H9 (cell line): ENCODE results near the gene DBNL. TPM values are rescaled to one million over a fixed set of nuclear protein-coding genes. Genes with fewer than 3 reads are reported as not detected.

Experiments used
- DNase-seq: peaks from one replicate; pipeline ENCODE4 v3.0.0-alpha.2; 2017
- H2AFZ ChIP-seq: one replicate; pipeline ENCODE4 v1.6.1; 2013; ENCODE audit warnings: mild to moderate bottlenecking, low read length, control low read depth, moderate library complexity
- H2AK5ac ChIP-seq: 2 replicates; pipeline ENCODE4 v1.6.1; 2013; ENCODE audit warnings: low read length, control low read depth, mixed read lengths; ENCODE audit not compliant: insufficient read length
- H2BK120ac ChIP-seq: one replicate; pipeline ENCODE4 v1.6.1; 2013; ENCODE audit warnings: low read depth, mild to moderate bottlenecking, low read length, control low read depth, inconsistent platforms; ENCODE audit not compliant: poor library complexity, severe bottlenecking
- H2BK12ac ChIP-seq: 2 replicates; pipeline ENCODE4 v1.6.1; 2013; ENCODE audit warnings: low read length, control low read depth, mixed read lengths, low read depth; ENCODE audit not compliant: insufficient read length
- H2BK15ac ChIP-seq: 2 replicates; pipeline ENCODE4 v1.6.1; 2013; ENCODE audit warnings: low read depth, low read length, control low read depth
- H2BK20ac ChIP-seq: one replicate; pipeline ENCODE4 v1.6.1; 2013; ENCODE audit warnings: low read depth, mild to moderate bottlenecking, low read length, control low read depth, inconsistent platforms; ENCODE audit not compliant: poor library complexity, severe bottlenecking
- H2BK5ac ChIP-seq: 2 replicates; pipeline ENCODE4 v1.6.1; 2013; ENCODE audit warnings: low read length, control low read depth, mixed read lengths; ENCODE audit not compliant: insufficient read length
- H3K14ac ChIP-seq: 2 replicates; pipeline ENCODE4 v1.6.1; 2013; ENCODE audit warnings: low read length, control low read depth; ENCODE audit not compliant: insufficient read depth
- H3K18ac ChIP-seq: 2 replicates; pipeline ENCODE4 v1.6.1; 2013; ENCODE audit warnings: low read depth, mild to moderate bottlenecking, mixed read lengths, low read length, control low read depth; ENCODE audit not compliant: insufficient read length
- H3K23ac ChIP-seq: 2 replicates; pipeline ENCODE4 v1.6.1; 2013; ENCODE audit warnings: low read length, control low read depth, mixed read lengths, low read depth; ENCODE audit not compliant: insufficient read length
- H3K23me2 ChIP-seq: 2 replicates; pipeline ENCODE4 v1.6.1; 2013; ENCODE audit warnings: low read depth, mild to moderate bottlenecking, mixed read lengths, low read length, control low read depth; ENCODE audit not compliant: insufficient read length, poor library complexity, severe bottlenecking
- H3K27ac ChIP-seq: 2 replicates; pipeline ENCODE4 v1.5.1; 2013; ENCODE audit warnings: low read length, control low read depth, mixed read lengths, low read depth; ENCODE audit not compliant: insufficient read length
- H3K27me3 ChIP-seq: 2 replicates; pipeline ENCODE4 v1.6.1; 2013; ENCODE audit warnings: low read length, control low read depth, inconsistent platforms; ENCODE audit not compliant: insufficient read depth
- H3K4ac ChIP-seq: 2 replicates; pipeline ENCODE4 v1.6.1; 2013; ENCODE audit warnings: low read depth, mild to moderate bottlenecking, control low read depth, inconsistent platforms, low read length, moderate library complexity
- H3K4me1 ChIP-seq: 2 replicates; pipeline ENCODE4 v1.6.1; 2013; ENCODE audit warnings: low read length, control low read depth, inconsistent platforms; ENCODE audit not compliant: insufficient read depth
- H3K4me2 ChIP-seq: 2 replicates; pipeline ENCODE4 v1.6.1; 2013; ENCODE audit warnings: low read length, control low read depth, mixed read lengths; ENCODE audit not compliant: insufficient read length, insufficient read depth
- H3K56ac ChIP-seq: 2 replicates; pipeline ENCODE4 v1.6.1; 2013; ENCODE audit warnings: low read depth, mild to moderate bottlenecking, mixed read lengths, low read length, control low read depth; ENCODE audit not compliant: insufficient read length
- H3K79me1 ChIP-seq: 2 replicates; pipeline ENCODE4 v1.6.1; 2013; ENCODE audit warnings: low read depth, mild to moderate bottlenecking, moderate library complexity, low read length, control low read depth, inconsistent platforms; ENCODE audit not compliant: insufficient read depth, poor library complexity, severe bottlenecking
- H3K79me2 ChIP-seq: 2 replicates; pipeline ENCODE4 v1.6.1; 2013; ENCODE audit warnings: low read length, control low read depth, inconsistent platforms; ENCODE audit not compliant: insufficient read depth
- H3K9ac ChIP-seq: 2 replicates; pipeline ENCODE4 v1.6.1; 2013; ENCODE audit warnings: low read length, control low read depth, mixed read lengths; ENCODE audit not compliant: insufficient read length; ENCODE audit errors: extremely low read depth
- H3K9me3 ChIP-seq: one replicate; pipeline ENCODE4 v1.6.1; 2013; ENCODE audit warnings: low read depth, low read length, inconsistent platforms; ENCODE audit not compliant: control insufficient read depth
- H3T11ph ChIP-seq: one replicate; pipeline ENCODE4 v1.6.1; 2013; ENCODE audit warnings: mild to moderate bottlenecking, low read length, control low read depth, inconsistent platforms
- H4K20me1 ChIP-seq: one replicate; pipeline ENCODE4 v1.6.1; 2013; ENCODE audit not compliant: control insufficient read depth, insufficient read length, insufficient read depth
- H4K5ac ChIP-seq: 2 replicates; pipeline ENCODE4 v1.6.1; 2013; ENCODE audit warnings: low read depth, mild to moderate bottlenecking, mixed read lengths, low read length, control low read depth; ENCODE audit not compliant: insufficient read length
- H4K8ac ChIP-seq: replicated peaks from 2 replicates; pipeline ENCODE4 v1.6.1; 2013; ENCODE audit warnings: low read length, control low read depth, mixed read lengths, low read depth; ENCODE audit not compliant: insufficient read length
- H4K91ac ChIP-seq: 2 replicates; pipeline ENCODE4 v1.6.1; 2013; ENCODE audit warnings: low read depth, mild to moderate bottlenecking, moderate library complexity, mixed read lengths, low read length, control low read depth; ENCODE audit not compliant: insufficient read length
- H3K27ac Mint-ChIP-seq, 3 experiments: 2 replicates in 2 of 3; 3 replicates in 1 of 3; pipeline ENCODE4 v1.8.0; 2020 to 2021; ENCODE audit warnings: mixed read lengths in 3 of 3, mild to moderate bottlenecking in 1 of 3, moderate library complexity in 1 of 3
- H3K27me3 Mint-ChIP-seq: 2 replicates; pipeline ENCODE4 v1.8.0; 2021; ENCODE audit warnings: low read depth, mild to moderate bottlenecking, moderate library complexity, mixed read lengths
- H3K36me3 Mint-ChIP-seq, 3 experiments: 2 replicates in 2 of 3; 3 replicates in 1 of 3; pipeline ENCODE4 v1.8.0; 2020 to 2021; ENCODE audit warnings: low read depth in 3 of 3, mixed read lengths in 3 of 3; ENCODE audit not compliant: insufficient read depth in 1 of 3
- H3K4me1 Mint-ChIP-seq, 2 experiments: 2 replicates each; pipeline ENCODE4 v1.8.0; 2020; ENCODE audit warnings: mixed read lengths in 2 of 2
- H3K4me3 Mint-ChIP-seq, 2 experiments: 2 replicates in 1 of 2; 3 replicates in 1 of 2; pipeline ENCODE4 v1.8.0; 2020 to 2021; ENCODE audit warnings: mild to moderate bottlenecking in 2 of 2, mixed read lengths in 2 of 2, moderate library complexity in 1 of 2
- H3K9me3 Mint-ChIP-seq, 2 experiments: 2 replicates in 1 of 2; 3 replicates in 1 of 2; pipeline ENCODE4 v1.8.0; 2020; ENCODE audit warnings: mild to moderate bottlenecking in 2 of 2, mixed read lengths in 2 of 2, moderate library complexity in 1 of 2
- WGBS: extraction: QIAGEN DNeasy Blood & Tissue Kit; methylation state at CpG from one replicate; pipeline ENCODE4 v1.1.7; 2013; ENCODE audit warnings: missing lambda C conversion rate, low lambda C conversion rate, mixed read lengths; ENCODE audit not compliant: insufficient read length; ENCODE audit errors: extremely low coverage; 5-methylcytosine and 5-hydroxymethylcytosine counted together
- total RNA-seq: library from RNA; stranded (reverse); gene quantifications from 2 replicates; pipeline ENCODE4 v1.2.1, GENCODE V29; 2021
- TF ChIP-seq, protein P1 (sequence below): fragments of 200-600 bp; sonication (generic); conservative IDR thresholded peaks from 3 replicates; pipeline ENCODE4 v1.8.0; 2021; ENCODE audit warnings: antibody characterized with exemption, mild to moderate bottlenecking

The DBNL gene
- total RNA-seq, 1 experiment from 2014 or later = 51.3 TPM

DNA sequence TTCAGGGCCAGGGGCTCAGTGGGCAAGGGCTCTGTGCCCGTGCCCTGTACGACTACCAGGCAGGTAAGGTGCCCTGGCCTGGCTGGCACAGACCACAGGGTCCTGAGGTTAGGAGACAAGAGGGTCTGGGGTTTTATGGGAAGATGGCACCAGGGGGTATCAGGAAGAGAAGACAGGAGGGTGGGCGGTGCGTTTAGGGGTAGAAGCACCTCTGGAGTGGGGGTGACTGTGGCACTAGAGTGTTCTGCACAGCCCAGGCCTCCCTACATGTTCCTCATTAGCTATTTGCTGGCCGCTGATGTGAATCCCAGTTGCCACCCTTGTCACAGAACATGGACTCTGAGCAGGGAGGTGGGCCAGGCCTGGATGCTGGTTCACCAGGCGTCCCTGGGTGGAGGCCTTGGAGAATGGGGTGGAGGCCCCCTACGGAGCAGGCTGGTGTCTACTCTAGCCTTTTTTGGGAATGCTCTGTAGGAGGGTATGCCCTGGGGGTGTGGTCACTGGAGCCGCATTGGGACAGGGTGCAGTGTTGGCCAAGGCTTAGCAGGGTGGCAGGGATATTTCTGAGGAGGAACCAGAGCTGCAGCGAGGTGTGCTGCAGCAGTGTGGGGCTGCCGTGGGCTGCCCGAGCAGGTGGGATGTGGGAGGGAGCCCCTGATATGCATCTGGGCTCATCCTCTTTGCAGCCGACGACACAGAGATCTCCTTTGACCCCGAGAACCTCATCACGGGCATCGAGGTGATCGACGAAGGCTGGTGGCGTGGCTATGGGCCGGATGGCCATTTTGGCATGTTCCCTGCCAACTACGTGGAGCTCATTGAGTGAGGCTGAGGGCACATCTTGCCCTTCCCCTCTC is 15.8 kb downstream of the DBNL start:
- Histone ChIP-seq H3K79me1 (no peaks in the 10 kb centered on the region), H2BK20ac (no peak overlapping the region), H3K56ac (no peak overlapping the region), H4K5ac (no peak overlapping the region), H3T11ph (no peak overlapping the region), H3K27me3 (no peaks in the 10 kb centered on the region), H2AFZ (no peak overlapping the region), H3K4ac (no peak overlapping the region), H3K27ac (no peak overlapping the region), H3K9me3 (no peaks in the 10 kb centered on the region), H3K4me2 (no peak overlapping the region), H2BK12ac (no peak overlapping the region), H4K20me1 (no peaks in the 10 kb centered on the region), H3K23me2 (no peaks in the 10 kb centered on the region), H3K23ac (no peak overlapping the region), H3K14ac (no peak overlapping the region), H3K18ac (no peak overlapping the region), H3K79me2 (no peaks in the 10 kb centered on the region), H2BK5ac (no peak overlapping the region), H4K91ac (no peak overlapping the region), H3K4me1 (peaks cover 4% of the 10 kb centered on the region; the same call in 1 of the 2 replicates), H2BK15ac (no peak overlapping the region), H2BK120ac (no peak overlapping the region), H2AK5ac (no peak overlapping the region), H3K9ac (no peak overlapping the region), H4K8ac (no peak overlapping the region)
- DNase-seq = no peak
- Mint-ChIP-seq H3K4me3 (no peak overlapping the region), H3K27me3 (peaks cover 3% of the 10 kb centered on the region; the same call in 1 of the 2 replicates), H3K9me3 (no peaks in the 10 kb centered on the region; a peak in 2 of 5 replicates), H3K36me3 (peaks cover 14 to 55% (median 38%) of the 10 kb centered on the region in 3 experiments; a peak in 6 of 7 replicates), H3K27ac (no peak overlapping the region; a peak in 1 of 7 replicates), H3K4me1 (peaks cover 18 to 19% of the 10 kb centered on the region in 2 experiments)
- TF ChIP-seq, protein P1, sequence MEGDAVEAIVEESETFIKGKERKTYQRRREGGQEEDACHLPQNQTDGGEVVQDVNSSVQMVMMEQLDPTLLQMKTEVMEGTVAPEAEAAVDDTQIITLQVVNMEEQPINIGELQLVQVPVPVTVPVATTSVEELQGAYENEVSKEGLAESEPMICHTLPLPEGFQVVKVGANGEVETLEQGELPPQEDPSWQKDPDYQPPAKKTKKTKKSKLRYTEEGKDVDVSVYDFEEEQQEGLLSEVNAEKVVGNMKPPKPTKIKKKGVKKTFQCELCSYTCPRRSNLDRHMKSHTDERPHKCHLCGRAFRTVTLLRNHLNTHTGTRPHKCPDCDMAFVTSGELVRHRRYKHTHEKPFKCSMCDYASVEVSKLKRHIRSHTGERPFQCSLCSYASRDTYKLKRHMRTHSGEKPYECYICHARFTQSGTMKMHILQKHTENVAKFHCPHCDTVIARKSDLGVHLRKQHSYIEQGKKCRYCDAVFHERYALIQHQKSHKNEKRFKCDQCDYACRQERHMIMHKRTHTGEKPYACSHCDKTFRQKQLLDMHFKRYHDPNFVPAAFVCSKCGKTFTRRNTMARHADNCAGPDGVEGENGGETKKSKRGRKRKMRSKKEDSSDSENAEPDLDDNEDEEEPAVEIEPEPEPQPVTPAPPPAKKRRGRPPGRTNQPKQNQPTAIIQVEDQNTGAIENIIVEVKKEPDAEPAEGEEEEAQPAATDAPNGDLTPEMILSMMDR = no peak
- no CpG with 5 or more reads among the region's 21 CpGs for WGBS
